Measurements from ENCODE around the gene PCGF1. TPM values are rescaled to one million over a fixed set of nuclear protein-coding genes. Genes with fewer than 3 reads are reported as not detected.

PCGF1 gene
- total and polyA plus RNA-seq, 7 experiments from 2014 or later, result 9.0 to 37.0 (median 26.5) TPM

DNA sequence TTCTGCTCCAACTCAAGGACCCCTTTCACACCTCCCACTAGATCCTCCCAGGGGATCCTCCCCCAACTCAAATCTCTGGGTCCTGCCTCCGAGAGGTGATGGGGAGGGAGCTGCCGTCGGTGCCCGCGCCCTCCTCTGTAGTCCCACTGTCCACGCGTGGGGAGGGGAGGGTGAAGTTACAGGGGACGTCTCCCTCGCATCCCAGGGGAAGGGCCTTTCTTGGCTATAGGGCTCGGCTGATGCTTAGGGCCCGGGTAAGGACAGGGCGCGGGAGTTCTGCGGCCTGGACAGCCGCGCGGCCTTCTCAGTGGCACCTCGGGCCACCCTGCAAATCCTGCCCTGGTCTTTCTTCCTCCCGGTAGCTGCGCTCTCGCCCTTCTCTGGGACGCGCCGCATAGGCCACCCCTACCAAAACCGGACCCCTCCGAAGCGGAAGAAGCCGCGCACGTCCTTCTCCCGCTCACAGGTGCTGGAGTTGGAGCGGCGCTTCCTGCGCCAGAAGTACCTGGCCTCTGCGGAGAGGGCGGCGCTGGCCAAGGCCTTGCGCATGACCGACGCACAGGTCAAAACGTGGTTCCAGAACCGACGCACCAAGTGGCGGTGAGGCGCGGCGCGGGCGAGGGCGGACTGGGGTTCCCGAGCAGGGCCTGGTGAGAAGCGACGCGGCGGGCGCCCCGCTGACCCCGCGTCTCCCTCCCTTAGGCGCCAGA lies 7.9 kb upstream of the PCGF1 start:
- Histone ChIP-seq H3K36me3 (ENCODE audit: control insufficient read depth in 2 of 3, insufficient read depth in 3 of 3, low read length in 3 of 3) (no peaks in the 10 kb centered on the region), H3K9me3 (ENCODE audit: control insufficient read depth in 2 of 3, low read length in 3 of 3) (no peaks in the 10 kb centered on the region), H3K4me1 (ENCODE audit: control insufficient read depth in 2 of 2, insufficient read depth in 2 of 2, low read length in 2 of 2) (peaks cover 10 to 32% of the 10 kb centered on the region in 2 donors), H3K4me3 (ENCODE audit: low read length) (peak overlapping the region; percentile 28), H3K27ac (ENCODE audit: low read depth, low read length) (no peak overlapping the region), H3K27me3 (ENCODE audit: control insufficient read depth in 2 of 2, insufficient read depth in 2 of 2, low read length in 2 of 2) (peaks cover 12 to 42% of the 10 kb centered on the region in 2 donors)
- Mint-ChIP-seq H3K36me3 (peaks cover 0 to 13% (median 4%) of the 10 kb centered on the region in 5 donors), H3K4me3 (peak overlapping the region; percentile 66 to 87 (median 76)), H3K9me3 (peaks cover 0 to 6% (median 0%) of the 10 kb centered on the region in 11 donors), H3K27ac (peak overlapping the region in 1 of 9 donors; percentile 65), H3K27me3 (peaks cover 64 to 86% (median 73%) of the 10 kb centered on the region in 5 donors), H3K4me1 (peaks cover 9 to 28% (median 20%) of the 10 kb centered on the region in 7 donors)
- intact Hi-C loops (cut with micrococcal nuclease), result loop anchor here in 1 of 2 donors (2.0 kb wide), 1 partner anchor 17 kb away; the partner anchor contains the start of gene LBX2
- DNase-seq (peak in 1 of 9 donors; percentile 30), ATAC-seq (no peak)
- POLR2A ChIA-PET, result interaction anchor here (1.7 to 1.8 kb wide), 2 partner anchors 11 to 14 kb away, joined by 8 read pairs; partner anchors contain the start of genes AUP1, DQX1 and HTRA2
- CTCF ChIA-PET, result no interaction called here

DNA sequence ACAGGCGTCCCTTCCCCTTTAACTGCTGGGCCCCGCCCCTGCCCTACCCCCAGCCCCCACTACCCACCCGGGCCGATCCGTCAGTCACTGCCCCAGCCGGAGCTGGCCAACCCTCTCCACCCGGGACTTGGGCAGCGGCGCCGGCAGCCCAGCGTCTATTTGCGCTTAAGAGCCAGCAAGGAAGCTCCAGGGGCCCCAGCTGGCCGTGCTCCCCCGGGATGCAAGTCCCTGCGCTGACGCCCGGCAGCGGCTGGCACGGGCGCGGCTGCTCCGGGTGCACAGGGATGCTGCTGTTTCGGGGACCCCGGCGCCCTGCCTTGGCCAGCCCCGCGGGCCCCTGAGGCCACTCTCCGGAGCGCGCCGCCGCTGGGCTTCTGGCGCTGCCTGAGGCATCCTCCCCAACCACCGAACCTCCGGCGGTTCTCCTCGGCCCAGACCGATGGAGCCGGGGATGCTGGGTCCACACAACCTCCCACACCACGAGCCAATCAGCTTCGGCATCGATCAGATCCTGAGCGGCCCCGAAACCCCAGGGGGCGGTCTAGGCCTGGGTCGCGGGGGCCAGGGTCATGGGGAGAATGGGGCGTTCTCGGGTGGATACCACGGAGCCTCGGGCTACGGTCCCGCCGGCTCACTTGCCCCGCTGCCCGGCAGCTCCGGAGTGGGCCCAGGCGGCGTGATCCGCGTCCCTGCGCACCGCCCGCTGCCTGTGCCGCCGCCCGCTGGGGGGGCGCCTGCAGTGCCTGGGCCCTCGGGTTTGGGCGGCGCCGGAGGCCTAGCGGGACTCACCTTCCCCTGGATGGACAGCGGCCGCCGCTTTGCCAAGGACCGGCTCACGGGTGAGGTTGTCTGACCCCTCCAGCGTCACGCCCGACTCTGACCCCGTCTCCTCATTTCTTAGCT lies 7.1 kb upstream of the PCGF1 start, which contains the start of gene TLX2:
Gene TLX2 (plus strand): TSS at position 83 of the 903 bp plus-strand sequence. CDS start 357 bp downstream, at position 440.
- H3K36me3 Mint-ChIP-seq, result peaks cover 0 to 11% (median 0%) of the 10 kb centered on the region in 5 donors
- no peak for ATAC-seq
- POLR2A ChIA-PET, result interaction anchor here (0.7 to 2.0 kb wide), 4 partner anchors 12 to 316 kb away, joined by 4 to 8 read pairs (median 7); partner anchors contain the start of genes AUP1, DQX1, HTRA2 and MTHFD2
- H3K4me1 ChIP-seq (ENCODE audit: control insufficient read depth in 2 of 2, insufficient read depth in 2 of 2, low read length in 2 of 2), result peaks cover 10 to 32% of the 10 kb centered on the region in 2 donors
- H3K36me3 ChIP-seq (ENCODE audit: control insufficient read depth in 2 of 3, insufficient read depth in 3 of 3, low read length in 3 of 3), result no peaks in the 10 kb centered on the region
- peak within 1 kb of the TSS; percentile 66 to 87 (median 76) for H3K4me3 Mint-ChIP-seq
- H3K4me3 ChIP-seq (ENCODE audit: low read length), result peak within 1 kb of the TSS; percentile 28
- peak within 1 kb of the TSS in 1 of 9 donors; percentile 65 for H3K27ac Mint-ChIP-seq
- peaks cover 9 to 33% (median 20%) of the 10 kb centered on the region in 7 donors for H3K4me1 Mint-ChIP-seq
- H3K27me3 ChIP-seq (ENCODE audit: control insufficient read depth in 2 of 2, insufficient read depth in 2 of 2, low read length in 2 of 2), result peaks cover 12 to 42% of the 10 kb centered on the region in 2 donors
- peak in 1 of 9 donors; percentile 37 for DNase-seq
- H3K9me3 Mint-ChIP-seq, result peaks cover 0 to 6% (median 0%) of the 10 kb centered on the region in 11 donors
- intact Hi-C loops (cut with micrococcal nuclease), result loop anchor here in 1 of 2 donors (2.0 kb wide), 1 partner anchor 16 kb away; the partner anchor contains the start of gene LBX2
- H3K27ac ChIP-seq (ENCODE audit: low read depth, low read length), result no peak within 1 kb of the TSS
- peaks cover 56 to 83% (median 68%) of the 10 kb centered on the region in 5 donors for H3K27me3 Mint-ChIP-seq
- CTCF ChIA-PET, result no interaction called here
- no peaks in the 10 kb centered on the region for H3K9me3 ChIP-seq (ENCODE audit: control insufficient read depth in 2 of 3, low read length in 3 of 3)

DNA sequence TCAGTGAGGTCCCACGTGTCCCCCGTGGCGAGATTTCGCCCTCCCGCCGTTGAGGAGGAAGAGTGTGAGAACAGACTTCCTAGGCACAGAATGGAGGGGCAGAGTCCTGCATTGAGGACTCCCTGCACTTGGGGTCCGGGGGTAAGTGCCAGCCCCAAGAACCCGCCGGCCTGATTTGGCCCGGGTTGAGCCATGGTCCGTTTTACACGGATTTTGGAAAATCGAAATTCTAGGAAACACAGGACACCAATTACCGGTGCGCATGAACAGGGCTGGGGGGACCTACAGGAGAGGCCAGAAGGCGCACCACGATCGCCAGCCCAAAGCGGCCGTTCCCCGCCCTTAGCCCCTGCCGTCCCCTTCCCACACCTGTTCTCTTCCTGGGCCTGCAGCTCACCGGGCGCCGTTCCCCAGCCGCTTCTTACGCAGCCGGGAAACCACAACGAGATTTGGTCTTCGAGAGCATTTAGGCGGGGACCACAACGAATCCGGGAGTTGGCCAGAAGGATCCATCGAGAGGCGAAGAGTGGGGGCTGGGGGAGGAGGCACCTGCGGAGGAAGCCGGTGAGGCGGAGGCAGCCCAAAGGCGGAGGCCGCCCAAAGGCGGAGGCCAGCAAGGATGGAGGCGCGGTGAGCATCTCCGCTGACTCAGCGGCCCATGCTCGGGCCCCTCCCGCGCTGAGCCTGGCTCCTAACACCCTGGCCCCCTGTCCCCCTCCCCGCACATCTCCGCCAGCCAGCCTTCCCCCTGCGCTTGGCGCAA lies 6.3 kb upstream of the PCGF1 start:
- Mint-ChIP-seq H3K9me3 (peaks cover 0 to 6% (median 0%) of the 10 kb centered on the region in 11 donors), H3K36me3 (peaks cover 0 to 11% (median 0%) of the 10 kb centered on the region in 5 donors), H3K27me3 (peaks cover 47 to 76% (median 62%) of the 10 kb centered on the region in 5 donors), H3K4me3 (peak overlapping the region in 7 of 10 donors; percentile 33 to 85 (median 49)), H3K4me1 (peaks cover 9 to 36% (median 22%) of the 10 kb centered on the region in 7 donors), H3K27ac (peak overlapping the region in 1 of 9 donors; percentile 5)
- intact Hi-C loops (cut with micrococcal nuclease), result loop anchor here in 1 of 2 donors (2.0 kb wide), 1 partner anchor 15 kb away; the partner anchor contains the start of gene LBX2
- ATAC-seq (peak; percentile 19), DNase-seq (peak in 2 of 9 donors; percentile 34 to 38)
- H3K36me3 ChIP-seq (ENCODE audit: control insufficient read depth in 2 of 3, insufficient read depth in 3 of 3, low read length in 3 of 3), result no peaks in the 10 kb centered on the region
- no peak overlapping the region for H3K27ac ChIP-seq (ENCODE audit: low read depth, low read length)
- no peak overlapping the region for H3K4me3 ChIP-seq (ENCODE audit: low read length)
- ChIA-PET POLR2A (interaction anchor here (1.3 to 2.0 kb wide), 5 partner anchors 9 to 56 kb away, joined by 3 to 8 read pairs (median 6); partner anchors contain the start of genes AUP1, DQX1, HTRA2 and WBP1), CTCF (no interaction called here)
- no peaks in the 10 kb centered on the region for H3K9me3 ChIP-seq (ENCODE audit: control insufficient read depth in 2 of 3, low read length in 3 of 3)
- peaks cover 10 to 32% of the 10 kb centered on the region in 2 donors for H3K4me1 ChIP-seq (ENCODE audit: control insufficient read depth in 2 of 2, insufficient read depth in 2 of 2, low read length in 2 of 2)
- peaks cover 12 to 34% of the 10 kb centered on the region in 2 donors for H3K27me3 ChIP-seq (ENCODE audit: control insufficient read depth in 2 of 2, insufficient read depth in 2 of 2, low read length in 2 of 2)

DNA sequence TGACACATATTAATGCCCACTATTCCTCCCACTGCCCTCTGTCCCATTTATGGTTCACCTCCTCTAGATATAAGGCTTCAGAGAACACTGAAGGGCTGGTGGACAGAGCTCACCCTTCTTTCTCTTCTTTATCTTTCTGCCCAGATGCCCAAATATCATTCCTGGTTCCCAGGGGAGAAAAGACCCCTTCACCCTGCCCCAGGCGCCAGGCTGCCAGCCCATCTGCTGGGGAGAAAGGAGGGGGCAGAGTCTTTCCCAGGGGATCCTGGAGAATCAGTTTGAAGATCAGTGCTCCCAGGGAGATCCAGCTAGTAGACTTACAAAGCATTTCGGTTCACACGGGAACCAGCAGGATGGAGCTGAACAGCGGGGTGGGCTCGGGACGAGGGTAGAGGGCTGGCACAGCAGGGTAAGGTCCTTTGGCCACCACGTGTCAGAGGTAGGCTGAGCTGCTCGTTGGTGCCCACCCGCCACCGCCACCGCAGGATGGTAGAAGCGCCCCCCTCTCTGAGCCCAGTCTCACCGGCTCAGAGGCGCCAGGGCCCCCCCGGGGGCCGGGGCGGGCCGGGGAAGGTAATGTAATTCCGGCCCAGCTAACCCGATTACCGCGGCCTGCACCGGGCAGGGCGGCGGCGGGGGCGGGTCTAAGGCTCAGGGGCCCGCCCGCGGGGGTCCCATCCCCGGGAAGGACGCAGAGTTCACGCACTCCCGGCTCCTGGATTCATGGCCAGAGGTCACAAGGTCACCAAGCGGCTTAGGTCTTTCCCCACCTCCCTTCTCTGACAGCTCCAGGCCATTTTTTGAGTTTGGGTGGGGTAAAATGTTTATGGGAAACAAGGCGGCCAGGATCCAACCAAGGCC lies 5.5 kb upstream of the PCGF1 start:
- peaks cover 14 to 32% of the 10 kb centered on the region in 2 donors for H3K4me1 ChIP-seq (ENCODE audit: control insufficient read depth in 2 of 2, insufficient read depth in 2 of 2, low read length in 2 of 2)
- ATAC-seq (no peak), DNase-seq (no peak)
- Mint-ChIP-seq H3K36me3 (peaks cover 0 to 11% (median 0%) of the 10 kb centered on the region in 5 donors), H3K4me3 (peak overlapping the region in 6 of 10 donors; percentile 20 to 55 (median 40)), H3K27me3 (peaks cover 40 to 74% (median 54%) of the 10 kb centered on the region in 5 donors), H3K4me1 (peaks cover 17 to 44% (median 30%) of the 10 kb centered on the region in 7 donors), H3K27ac (peak overlapping the region in 3 of 9 donors; percentile 14 to 58 (median 27)), H3K9me3 (peaks cover 0 to 6% (median 0%) of the 10 kb centered on the region in 11 donors)
- CTCF ChIA-PET, result interaction anchor here (1.1 kb wide), 1 partner anchor 30 kb away, joined by 3 read pairs; the partner anchor contains the start of genes CCDC142 and TTC31
- H3K9me3 ChIP-seq (ENCODE audit: control insufficient read depth in 2 of 3, low read length in 3 of 3), result no peaks in the 10 kb centered on the region
- H3K27me3 ChIP-seq (ENCODE audit: control insufficient read depth in 2 of 2, insufficient read depth in 2 of 2, low read length in 2 of 2), result peaks cover 12 to 33% of the 10 kb centered on the region in 2 donors
- no peak overlapping the region for H3K27ac ChIP-seq (ENCODE audit: low read depth, low read length)
- intact Hi-C loops (cut with micrococcal nuclease), result no loop called here
- H3K36me3 ChIP-seq (ENCODE audit: control insufficient read depth in 2 of 3, insufficient read depth in 3 of 3, low read length in 3 of 3), result no peaks in the 10 kb centered on the region
- no peak overlapping the region for H3K4me3 ChIP-seq (ENCODE audit: low read length)
- POLR2A ChIA-PET, result interaction anchor here (1.3 to 2.0 kb wide), 3 partner anchors 10 to 55 kb away, joined by 3 to 6 read pairs (median 5); partner anchors contain the start of genes AUP1, HTRA2 and WBP1

All from naive thymus-derived CD4-positive, alpha-beta T cell (primary cell).